H1 (cell line): ENCODE measurements around the gene UVRAG. TPM values are rescaled to one million over a fixed set of nuclear protein-coding genes. Genes with fewer than 3 reads are reported as not detected.

Source experiments
- EGR1 ChIP-seq: IDR thresholded peaks from 2 replicates; pipeline ENCODE4 v1.6.1; 2011; ENCODE audit warnings: low read depth, low read length, borderline replicate concordance
- JUN ChIP-seq: IDR thresholded peaks from 2 replicates; pipeline ENCODE4 v1.6.1; 2011; ENCODE audit warnings: low read depth, mild to moderate bottlenecking, improper control_type of control experiment, low read length
- JUND ChIP-seq: IDR thresholded peaks from 2 replicates; pipeline ENCODE4 v1.6.1; 2011; ENCODE audit warnings: mild to moderate bottlenecking, improper control_type of control experiment, low read length
- SAP30 ChIP-seq: fragments of 300-600 bp; sonication (generic); IDR thresholded peaks from 2 replicates; pipeline ENCODE4 v1.7.1; 2012; ENCODE audit warnings: low read length, moderate library complexity, mild to moderate bottlenecking, inconsistent platforms; ENCODE audit not compliant: insufficient read depth, insufficient replicate concordance
- SIN3A ChIP-seq, 2 experiments: IDR thresholded peaks in 1 of 2; conservative IDR thresholded peaks in 1 of 2; 2 replicates each; pipeline ENCODE4 v1.6.1; 2011 to 2012; ENCODE audit warnings: low read length in 2 of 2, improper control_type of control experiment in 1 of 2, low read depth in 1 of 2, mild to moderate bottlenecking in 1 of 2
- polyA plus RNA-seq, 7 experiments: library from polyadenylated mRNA; depleted of rRNA in 3 of 7; stranded (reverse) in 5 of 7; unstranded in 2 of 7; fragments of >200 nt in 5 of 7; fragments of 200-250 nt in 2 of 7; gene quantifications; 1 replicate in 5 of 7; 2 replicates in 1 of 7; 4 replicates in 1 of 7; pipeline versions ENCODE4 v1.2.1 to v1.2.3, GENCODE V29; 2011 to 2013; ENCODE audit warnings: missing spikeins in 2 of 7, mixed read lengths in 2 of 7
- total RNA-seq: library from RNA; stranded (reverse); fragmentation: NEBNext Ultra II Directional; extraction: Animal tissue kit (Norgen Biotek cat#: 25700); gene quantifications from 2 replicates; pipeline ENCODE4 v1.2.1, GENCODE V29; 2021

UVRAG gene
- total and polyA plus RNA-seq, 2 of the 8 experiments (the other 6 are each of a cell fraction or from before 2014, with no cell fraction given): 5.5 to 14.7 TPM

GRCh38 chr11:76025068-76025467 is 210.1 kb downstream of the UVRAG start (continued):
- TF ChIP-seq SIN3A (conservative IDR thresholded peaks at IDR 0.05 in 1 of 2, IDR thresholded peaks at IDR 0.05 in 1 of 2; ENCODE audit: low read depth in 1 of 2, low read length in 2 of 2) (no peak), JUND (no peak), JUN (no peak), EGR1 (no peak), SAP30 (no peak)
